Peyer's patch (tissue), 4 donors: ENCODE results near the gene ZIC4.

Source experiments
- POLR2A ChIP-seq, 2 donors: fragments of 450-650 bp; IDR thresholded peaks; one replicate each; pipeline ENCODE4 v1.5.1; 2017; ENCODE audit warnings: antibody characterized with exemption in 2 of 2, mild to moderate bottlenecking in 2 of 2, moderate library complexity in 2 of 2
- TF ChIP-seq, protein P1 (sequence below), 6 experiments: fragments of 450-650 bp in 4 of 6; fragments of 200-600 bp in 2 of 6; sonication (generic) in 1 of 6; IDR thresholded peaks; one replicate each; pipeline ENCODE4 v1.5.1; 2017 to 2019; ENCODE audit warnings: antibody characterized with exemption in 6 of 6, mild to moderate bottlenecking in 3 of 6, moderate library complexity in 1 of 6

DNA sequence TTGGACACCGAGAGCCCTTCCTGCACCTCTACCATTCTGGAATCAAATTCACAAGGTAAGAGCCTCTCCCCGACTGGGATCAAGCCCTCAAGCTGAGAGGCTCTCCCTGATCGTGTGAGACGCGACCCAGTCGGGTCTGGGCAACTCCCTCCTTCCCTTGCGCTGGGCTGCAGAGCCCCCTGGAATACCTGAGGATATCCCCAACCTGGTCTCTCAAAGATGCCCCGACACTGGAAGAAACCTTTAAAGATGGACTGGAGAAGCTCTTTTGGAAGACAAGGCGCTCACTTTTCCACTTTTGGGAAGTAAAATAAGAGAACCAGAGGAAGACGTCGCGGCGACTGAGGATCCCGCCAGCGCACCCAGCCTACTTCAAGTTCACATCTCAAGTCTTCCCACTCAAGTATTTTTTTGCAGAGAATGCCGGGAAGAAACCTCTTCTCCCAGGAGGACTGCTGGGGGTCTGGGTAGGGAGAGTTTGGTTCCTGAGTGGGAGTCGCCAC, 33.8 kb downstream of the ZIC4 start:
- TF ChIP-seq, protein P1, sequence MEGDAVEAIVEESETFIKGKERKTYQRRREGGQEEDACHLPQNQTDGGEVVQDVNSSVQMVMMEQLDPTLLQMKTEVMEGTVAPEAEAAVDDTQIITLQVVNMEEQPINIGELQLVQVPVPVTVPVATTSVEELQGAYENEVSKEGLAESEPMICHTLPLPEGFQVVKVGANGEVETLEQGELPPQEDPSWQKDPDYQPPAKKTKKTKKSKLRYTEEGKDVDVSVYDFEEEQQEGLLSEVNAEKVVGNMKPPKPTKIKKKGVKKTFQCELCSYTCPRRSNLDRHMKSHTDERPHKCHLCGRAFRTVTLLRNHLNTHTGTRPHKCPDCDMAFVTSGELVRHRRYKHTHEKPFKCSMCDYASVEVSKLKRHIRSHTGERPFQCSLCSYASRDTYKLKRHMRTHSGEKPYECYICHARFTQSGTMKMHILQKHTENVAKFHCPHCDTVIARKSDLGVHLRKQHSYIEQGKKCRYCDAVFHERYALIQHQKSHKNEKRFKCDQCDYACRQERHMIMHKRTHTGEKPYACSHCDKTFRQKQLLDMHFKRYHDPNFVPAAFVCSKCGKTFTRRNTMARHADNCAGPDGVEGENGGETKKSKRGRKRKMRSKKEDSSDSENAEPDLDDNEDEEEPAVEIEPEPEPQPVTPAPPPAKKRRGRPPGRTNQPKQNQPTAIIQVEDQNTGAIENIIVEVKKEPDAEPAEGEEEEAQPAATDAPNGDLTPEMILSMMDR (IDR thresholded peaks at IDR 0.05): no peak
- no peak for TF ChIP-seq POLR2A (IDR thresholded peaks at IDR 0.05)
